H1 (cell line): ENCODE data around the gene ZAR1. TPM values are rescaled to one million over a fixed set of nuclear protein-coding genes. Genes with fewer than 3 reads are reported as not detected.

ENCODE experiments used
- BCL11A ChIP-seq, 2 experiments: IDR thresholded peaks; one replicate each; pipeline ENCODE4 v1.6.1; 2011; ENCODE audit warnings: low read depth in 2 of 2, low read length in 2 of 2, mild to moderate bottlenecking in 2 of 2
- BRCA1 ChIP-seq: IDR thresholded peaks from 2 replicates; pipeline ENCODE4 v1.6.1; 2012; ENCODE audit warnings: low read depth, low read length, improper control_type of control experiment
- CBX5 ChIP-seq: fragments of 300-800, 300-1000 bp; sonication (generic); IDR thresholded peaks from 2 replicates; pipeline ENCODE4 v1.7.1; 2016; ENCODE audit warnings: antibody characterized with exemption, low read length, low read depth
- CTBP2 ChIP-seq: IDR thresholded peaks from 2 replicates; pipeline ENCODE4 v1.7.0; 2011; ENCODE audit warnings: borderline replicate concordance, mild to moderate bottlenecking, moderate library complexity, mixed read lengths, low read length; ENCODE audit not compliant: insufficient read depth, insufficient read length
- NRF1 ChIP-seq: IDR thresholded peaks from 2 replicates; pipeline ENCODE4 v1.6.1; 2011; ENCODE audit warnings: mild to moderate bottlenecking, low read depth, low read length, improper control_type of control experiment
- POLR2AphosphoS5 ChIP-seq: IDR thresholded peaks from 2 replicates; pipeline ENCODE4 v1.6.1; 2011; ENCODE audit warnings: low read depth, low read length
- RFX5 ChIP-seq: IDR thresholded peaks from 2 replicates; pipeline ENCODE4 v1.6.1; 2011; ENCODE audit warnings: low read depth, low read length, improper control_type of control experiment, borderline replicate concordance
- RXRA ChIP-seq: IDR thresholded peaks from 2 replicates; pipeline ENCODE4 v1.6.1; 2011; ENCODE audit warnings: low read depth, mild to moderate bottlenecking, low read length, moderate library complexity; ENCODE audit not compliant: insufficient read depth
- YY1 ChIP-seq: IDR thresholded peaks from 2 replicates; pipeline ENCODE4 v1.6.1; 2011; ENCODE audit warnings: low read depth, mild to moderate bottlenecking, low read length
- polyA plus RNA-seq, 7 experiments: library from polyadenylated mRNA; depleted of rRNA in 3 of 7; stranded (reverse) in 5 of 7; unstranded in 2 of 7; fragments of >200 nt in 5 of 7; fragments of 200-250 nt in 2 of 7; gene quantifications; 1 replicate in 5 of 7; 2 replicates in 1 of 7; 4 replicates in 1 of 7; pipeline versions ENCODE4 v1.2.1 to v1.2.3, GENCODE V29; 2011 to 2013; ENCODE audit warnings: missing spikeins in 2 of 7, mixed read lengths in 2 of 7
- total RNA-seq: library from RNA; stranded (reverse); fragmentation: NEBNext Ultra II Directional; extraction: Animal tissue kit (Norgen Biotek cat#: 25700); gene quantifications from 2 replicates; pipeline ENCODE4 v1.2.1, GENCODE V29; 2021
- TF ChIP-seq, protein P1 (sequence below): fragments of 300-600 bp; sonication (generic); IDR thresholded peaks from 2 replicates; pipeline ENCODE4 v1.7.1; 2012; ENCODE audit warnings: low read length, moderate library complexity, mild to moderate bottlenecking, inconsistent platforms; ENCODE audit not compliant: insufficient replicate concordance
- TF ChIP-seq, protein P2 (sequence below): IDR thresholded peaks from 2 replicates; pipeline ENCODE4 v1.6.1; 2012; ENCODE audit warnings: inconsistent platforms

ZAR1 gene
- total and polyA plus RNA-seq, 2 of the 8 experiments (the other 6 are each of a cell fraction or from before 2014, with no cell fraction given), result 0.33 to 0.78 TPM

DNA sequence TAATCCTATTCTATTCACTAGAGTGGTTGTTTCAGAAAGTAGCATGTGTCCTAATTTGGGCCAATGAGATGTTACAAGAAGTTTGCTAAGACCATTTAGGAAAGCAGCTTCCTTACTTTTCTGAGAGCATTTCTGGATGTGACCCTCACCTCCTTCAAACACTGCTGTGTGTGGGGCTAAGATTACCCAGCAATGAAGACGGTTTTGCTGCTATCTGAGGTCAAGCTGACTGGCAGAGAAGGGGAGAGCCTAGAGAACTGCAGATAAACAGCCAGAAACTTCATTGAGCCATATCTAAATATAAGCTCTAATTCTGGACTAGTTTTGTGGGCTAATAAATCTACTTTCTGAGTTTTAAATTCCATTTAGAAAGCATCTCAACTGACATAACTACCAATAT lies 36.4 kb downstream of the ZAR1 start (continued):
- TF ChIP-seq, protein P1, sequence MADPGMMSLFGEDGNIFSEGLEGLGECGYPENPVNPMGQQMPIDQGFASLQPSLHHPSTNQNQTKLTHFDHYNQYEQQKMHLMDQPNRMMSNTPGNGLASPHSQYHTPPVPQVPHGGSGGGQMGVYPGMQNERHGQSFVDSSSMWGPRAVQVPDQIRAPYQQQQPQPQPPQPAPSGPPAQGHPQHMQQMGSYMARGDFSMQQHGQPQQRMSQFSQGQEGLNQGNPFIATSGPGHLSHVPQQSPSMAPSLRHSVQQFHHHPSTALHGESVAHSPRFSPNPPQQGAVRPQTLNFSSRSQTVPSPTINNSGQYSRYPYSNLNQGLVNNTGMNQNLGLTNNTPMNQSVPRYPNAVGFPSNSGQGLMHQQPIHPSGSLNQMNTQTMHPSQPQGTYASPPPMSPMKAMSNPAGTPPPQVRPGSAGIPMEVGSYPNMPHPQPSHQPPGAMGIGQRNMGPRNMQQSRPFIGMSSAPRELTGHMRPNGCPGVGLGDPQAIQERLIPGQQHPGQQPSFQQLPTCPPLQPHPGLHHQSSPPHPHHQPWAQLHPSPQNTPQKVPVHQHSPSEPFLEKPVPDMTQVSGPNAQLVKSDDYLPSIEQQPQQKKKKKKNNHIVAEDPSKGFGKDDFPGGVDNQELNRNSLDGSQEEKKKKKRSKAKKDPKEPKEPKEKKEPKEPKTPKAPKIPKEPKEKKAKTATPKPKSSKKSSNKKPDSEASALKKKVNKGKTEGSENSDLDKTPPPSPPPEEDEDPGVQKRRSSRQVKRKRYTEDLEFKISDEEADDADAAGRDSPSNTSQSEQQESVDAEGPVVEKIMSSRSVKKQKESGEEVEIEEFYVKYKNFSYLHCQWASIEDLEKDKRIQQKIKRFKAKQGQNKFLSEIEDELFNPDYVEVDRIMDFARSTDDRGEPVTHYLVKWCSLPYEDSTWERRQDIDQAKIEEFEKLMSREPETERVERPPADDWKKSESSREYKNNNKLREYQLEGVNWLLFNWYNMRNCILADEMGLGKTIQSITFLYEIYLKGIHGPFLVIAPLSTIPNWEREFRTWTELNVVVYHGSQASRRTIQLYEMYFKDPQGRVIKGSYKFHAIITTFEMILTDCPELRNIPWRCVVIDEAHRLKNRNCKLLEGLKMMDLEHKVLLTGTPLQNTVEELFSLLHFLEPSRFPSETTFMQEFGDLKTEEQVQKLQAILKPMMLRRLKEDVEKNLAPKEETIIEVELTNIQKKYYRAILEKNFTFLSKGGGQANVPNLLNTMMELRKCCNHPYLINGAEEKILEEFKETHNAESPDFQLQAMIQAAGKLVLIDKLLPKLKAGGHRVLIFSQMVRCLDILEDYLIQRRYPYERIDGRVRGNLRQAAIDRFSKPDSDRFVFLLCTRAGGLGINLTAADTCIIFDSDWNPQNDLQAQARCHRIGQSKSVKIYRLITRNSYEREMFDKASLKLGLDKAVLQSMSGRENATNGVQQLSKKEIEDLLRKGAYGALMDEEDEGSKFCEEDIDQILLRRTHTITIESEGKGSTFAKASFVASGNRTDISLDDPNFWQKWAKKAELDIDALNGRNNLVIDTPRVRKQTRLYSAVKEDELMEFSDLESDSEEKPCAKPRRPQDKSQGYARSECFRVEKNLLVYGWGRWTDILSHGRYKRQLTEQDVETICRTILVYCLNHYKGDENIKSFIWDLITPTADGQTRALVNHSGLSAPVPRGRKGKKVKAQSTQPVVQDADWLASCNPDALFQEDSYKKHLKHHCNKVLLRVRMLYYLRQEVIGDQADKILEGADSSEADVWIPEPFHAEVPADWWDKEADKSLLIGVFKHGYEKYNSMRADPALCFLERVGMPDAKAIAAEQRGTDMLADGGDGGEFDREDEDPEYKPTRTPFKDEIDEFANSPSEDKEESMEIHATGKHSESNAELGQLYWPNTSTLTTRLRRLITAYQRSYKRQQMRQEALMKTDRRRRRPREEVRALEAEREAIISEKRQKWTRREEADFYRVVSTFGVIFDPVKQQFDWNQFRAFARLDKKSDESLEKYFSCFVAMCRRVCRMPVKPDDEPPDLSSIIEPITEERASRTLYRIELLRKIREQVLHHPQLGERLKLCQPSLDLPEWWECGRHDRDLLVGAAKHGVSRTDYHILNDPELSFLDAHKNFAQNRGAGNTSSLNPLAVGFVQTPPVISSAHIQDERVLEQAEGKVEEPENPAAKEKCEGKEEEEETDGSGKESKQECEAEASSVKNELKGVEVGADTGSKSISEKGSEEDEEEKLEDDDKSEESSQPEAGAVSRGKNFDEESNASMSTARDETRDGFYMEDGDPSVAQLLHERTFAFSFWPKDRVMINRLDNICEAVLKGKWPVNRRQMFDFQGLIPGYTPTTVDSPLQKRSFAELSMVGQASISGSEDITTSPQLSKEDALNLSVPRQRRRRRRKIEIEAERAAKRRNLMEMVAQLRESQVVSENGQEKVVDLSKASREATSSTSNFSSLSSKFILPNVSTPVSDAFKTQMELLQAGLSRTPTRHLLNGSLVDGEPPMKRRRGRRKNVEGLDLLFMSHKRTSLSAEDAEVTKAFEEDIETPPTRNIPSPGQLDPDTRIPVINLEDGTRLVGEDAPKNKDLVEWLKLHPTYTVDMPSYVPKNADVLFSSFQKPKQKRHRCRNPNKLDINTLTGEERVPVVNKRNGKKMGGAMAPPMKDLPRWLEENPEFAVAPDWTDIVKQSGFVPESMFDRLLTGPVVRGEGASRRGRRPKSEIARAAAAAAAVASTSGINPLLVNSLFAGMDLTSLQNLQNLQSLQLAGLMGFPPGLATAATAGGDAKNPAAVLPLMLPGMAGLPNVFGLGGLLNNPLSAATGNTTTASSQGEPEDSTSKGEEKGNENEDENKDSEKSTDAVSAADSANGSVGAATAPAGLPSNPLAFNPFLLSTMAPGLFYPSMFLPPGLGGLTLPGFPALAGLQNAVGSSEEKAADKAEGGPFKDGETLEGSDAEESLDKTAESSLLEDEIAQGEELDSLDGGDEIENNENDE, result no peak
- TF ChIP-seq RFX5 (no peak), CBX5 (no peak), BCL11A (IDR thresholded peaks at IDR 0.05; ENCODE audit: low read depth in 2 of 2, low read length in 2 of 2) (no peak), BRCA1 (no peak), CTBP2 (no peak), POLR2AphosphoS5 (no peak), NRF1 (no peak), RXRA (no peak), YY1 (no peak)
- TF ChIP-seq, protein P2, sequence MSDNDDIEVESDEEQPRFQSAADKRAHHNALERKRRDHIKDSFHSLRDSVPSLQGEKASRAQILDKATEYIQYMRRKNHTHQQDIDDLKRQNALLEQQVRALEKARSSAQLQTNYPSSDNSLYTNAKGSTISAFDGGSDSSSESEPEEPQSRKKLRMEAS, result no peak
- TF ChIP-seq, all 59 proteins: peak for 0
